ENCODE measurements around the gene PFAS. TPM values are rescaled to one million over a fixed set of nuclear protein-coding genes. Genes with fewer than 3 reads are reported as not detected.

The PFAS gene
- polyA plus RNA-seq, 1 donor, result 20.8 TPM

- no peak for DNase-seq (ENCODE audit: low read depth)
These were observed 19.6 kb downstream of the PFAS start for GRCh38 chr17:8268550-8269298.

GRCh38 chr17:8272421-8272820 is 23.3 kb downstream of the PFAS start:
- no peak for DNase-seq (ENCODE audit: low read depth)

GRCh38 chr17:8273884-8274444 is 24.9 kb downstream of the PFAS start:
- no peak for DNase-seq (ENCODE audit: low read depth)

- DNase-seq (ENCODE audit: low read depth), result no peak
These were observed 25.7 kb downstream of the PFAS start for GRCh38 chr17:8274816-8275215.

GRCh38 chr17:8275421-8276290 is 26.6 kb downstream of the PFAS start:
- no peak for DNase-seq (ENCODE audit: low read depth)

- DNase-seq (ENCODE audit: low read depth), result no peak
These were observed 28.2 kb downstream of the PFAS start for GRCh38 chr17:8277317-8277716.

- no peak for DNase-seq (ENCODE audit: low read depth)
These were observed 33.3 kb downstream of the PFAS start for GRCh38 chr17:8282345-8282744.

- DNase-seq (ENCODE audit: low read depth), result no peak
These were observed 34.3 kb downstream of the PFAS start for GRCh38 chr17:8283356-8283755.

- DNase-seq (ENCODE audit: low read depth), result no peak
These were observed 35.0 kb downstream of the PFAS start for GRCh38 chr17:8284126-8284525.

GRCh38 chr17:8285270-8286181 is 36.4 kb downstream of the PFAS start:
- DNase-seq (ENCODE audit: low read depth), result no peak

- no peak for DNase-seq (ENCODE audit: low read depth)
These were observed 38.7 kb downstream of the PFAS start for GRCh38 chr17:8287651-8288335.

- peak; percentile 57 for DNase-seq (ENCODE audit: low read depth)
These were observed 39.4 kb downstream of the PFAS start, which contains the start of gene RANGRF for GRCh38 chr17:8288336-8289102. RANGRF (plus strand) TSS chr17:8288670; CDS start chr17:8288789, 119 bp downstream.

GRCh38 chr17:8289103-8289397 is 40.0 kb downstream of the PFAS start:
- DNase-seq (ENCODE audit: low read depth), result no peak

GRCh38 chr17:8290043-8290442 is 41.0 kb downstream of the PFAS start:
- DNase-seq (ENCODE audit: low read depth), result no peak

- no peak for DNase-seq (ENCODE audit: low read depth)
These were observed 43.7 kb downstream of the PFAS start for GRCh38 chr17:8292639-8293395.

- DNase-seq (ENCODE audit: low read depth), result no peak
These were observed 45.3 kb downstream of the PFAS start for GRCh38 chr17:8294361-8294760.

GRCh38 chr17:8294814-8295316 is 45.8 kb downstream of the PFAS start:
- DNase-seq (ENCODE audit: low read depth), result no peak

GRCh38 chr17:8300226-8300625 is 51.1 kb downstream of the PFAS start:
- DNase-seq (ENCODE audit: low read depth), result no peak

- no peak for DNase-seq (ENCODE audit: low read depth)
These were observed 51.6 kb downstream of the PFAS start for GRCh38 chr17:8300627-8301242.
